Activated T-helper 17 cell treated with anti-CD3 and anti-CD28 coated beads, Interleukin-2, amount 50 U/mL, for 72 hours (primary cell): ENCODE results near the gene FBXW10. TPM values are rescaled to one million over a fixed set of nuclear protein-coding genes. Genes with fewer than 3 reads are reported as not detected.
"Not testable (repeated sequence)": the region's sequence is repeated elsewhere in the genome, so short reads cannot be mapped to it uniquely, and the experiment has no call there.

Experiments used
- ATAC-seq: fragments of 150-1000 bp; cut with Tn5 transposase; replicated peaks from 2 replicates; pipeline ENCODE4 v1.10.0; 2021; ENCODE audit warnings: mild to moderate bottlenecking, moderate library complexity
- H3K27ac Mint-ChIP-seq: one replicate; pipeline ENCODE4 v1.8.0; 2022; ENCODE audit warnings: mixed read lengths
- H3K27me3 Mint-ChIP-seq: one replicate; pipeline ENCODE4 v1.8.0; 2022; ENCODE audit warnings: mixed read lengths
- H3K36me3 Mint-ChIP-seq: one replicate; pipeline ENCODE4 v1.8.0; 2022; ENCODE audit warnings: low read depth, mild to moderate bottlenecking, mixed read lengths
- H3K4me1 Mint-ChIP-seq: one replicate; pipeline ENCODE4 v1.8.0; 2022; ENCODE audit warnings: mixed read lengths
- H3K4me3 Mint-ChIP-seq: one replicate; pipeline ENCODE4 v1.8.0; 2022; ENCODE audit warnings: mild to moderate bottlenecking, mixed read lengths
- H3K9me3 Mint-ChIP-seq: one replicate; pipeline ENCODE4 v1.8.0; 2022; ENCODE audit warnings: mixed read lengths
- total RNA-seq, 2 donors: library from RNA; stranded (reverse); gene quantifications; one replicate each; pipeline ENCODE4 v1.2.3, GENCODE V29; 2022

FBXW10 gene
- total RNA-seq, 2 donors from 2014 or later = 0.78 TPM; not detected in 1

- H3K4me1 Mint-ChIP-seq, H3K27me3 Mint-ChIP-seq, ATAC-seq, H3K9me3 Mint-ChIP-seq, H3K27ac Mint-ChIP-seq, H3K4me3 Mint-ChIP-seq, H3K36me3 Mint-ChIP-seq: not testable (repeated sequence)
Observed at GRCh38 chr17:18733350-18733749, 10.5 kb upstream of the FBXW10 start.

- not testable (repeated sequence) for H3K4me1 Mint-ChIP-seq, H3K27ac Mint-ChIP-seq, ATAC-seq, H3K27me3 Mint-ChIP-seq, H3K36me3 Mint-ChIP-seq, H3K9me3 Mint-ChIP-seq, H3K4me3 Mint-ChIP-seq
Observed at GRCh38 chr17:18739616-18740391, 4.0 kb upstream of the FBXW10 start.

- not testable (repeated sequence) for H3K4me1 Mint-ChIP-seq, H3K36me3 Mint-ChIP-seq, H3K9me3 Mint-ChIP-seq, H3K4me3 Mint-ChIP-seq, H3K27ac Mint-ChIP-seq, H3K27me3 Mint-ChIP-seq, ATAC-seq
Observed at GRCh38 chr17:18741228-18741627, 2.6 kb upstream of the FBXW10 start.

GRCh38 chr17:18744726-18745125 is 872 bp downstream of the FBXW10 start:
- not testable (repeated sequence) for H3K27me3 Mint-ChIP-seq, ATAC-seq, H3K4me3 Mint-ChIP-seq, H3K27ac Mint-ChIP-seq, H3K36me3 Mint-ChIP-seq, H3K9me3 Mint-ChIP-seq, H3K4me1 Mint-ChIP-seq

GRCh38 chr17:18746551-18746950 is 2.7 kb downstream of the FBXW10 start:
- H3K27me3 Mint-ChIP-seq, H3K27ac Mint-ChIP-seq, H3K4me3 Mint-ChIP-seq, H3K4me1 Mint-ChIP-seq, ATAC-seq, H3K9me3 Mint-ChIP-seq, H3K36me3 Mint-ChIP-seq: not testable (repeated sequence)

GRCh38 chr17:18747501-18747900 is 3.6 kb downstream of the FBXW10 start:
- not testable (repeated sequence) for H3K4me1 Mint-ChIP-seq, ATAC-seq, H3K9me3 Mint-ChIP-seq, H3K27ac Mint-ChIP-seq, H3K36me3 Mint-ChIP-seq, H3K4me3 Mint-ChIP-seq, H3K27me3 Mint-ChIP-seq

GRCh38 chr17:18750242-18750641 is 6.4 kb downstream of the FBXW10 start:
- H3K36me3 Mint-ChIP-seq, ATAC-seq, H3K4me1 Mint-ChIP-seq, H3K9me3 Mint-ChIP-seq, H3K4me3 Mint-ChIP-seq, H3K27ac Mint-ChIP-seq, H3K27me3 Mint-ChIP-seq: not testable (repeated sequence)

GRCh38 chr17:18753829-18754409 is 10.1 kb downstream of the FBXW10 start:
- H3K27ac Mint-ChIP-seq, ATAC-seq, H3K9me3 Mint-ChIP-seq: not testable (repeated sequence)

GRCh38 chr17:18755969-18756368 is 12.1 kb downstream of the FBXW10 start:
- not testable (repeated sequence) for H3K4me1 Mint-ChIP-seq, H3K4me3 Mint-ChIP-seq, H3K9me3 Mint-ChIP-seq, H3K27me3 Mint-ChIP-seq, H3K27ac Mint-ChIP-seq, H3K36me3 Mint-ChIP-seq, ATAC-seq

More at GRCh38 chr17:18753829-18754409, 10.1 kb downstream of the FBXW10 start:
- not testable (repeated sequence) for H3K36me3 Mint-ChIP-seq, H3K27me3 Mint-ChIP-seq, H3K4me1 Mint-ChIP-seq, H3K4me3 Mint-ChIP-seq

GRCh38 chr17:18757368-18758044 is 13.7 kb downstream of the FBXW10 start:
- not testable (repeated sequence) for H3K4me3 Mint-ChIP-seq, H3K9me3 Mint-ChIP-seq, H3K36me3 Mint-ChIP-seq, H3K27me3 Mint-ChIP-seq, H3K27ac Mint-ChIP-seq, ATAC-seq, H3K4me1 Mint-ChIP-seq

- not testable (repeated sequence) for H3K36me3 Mint-ChIP-seq, H3K27me3 Mint-ChIP-seq, H3K9me3 Mint-ChIP-seq, H3K4me1 Mint-ChIP-seq, H3K27ac Mint-ChIP-seq, H3K4me3 Mint-ChIP-seq, ATAC-seq
Observed at GRCh38 chr17:18758344-18758743, 14.5 kb downstream of the FBXW10 start.

GRCh38 chr17:18760221-18760620 is 16.4 kb downstream of the FBXW10 start:
- not testable (repeated sequence) for H3K27ac Mint-ChIP-seq, H3K27me3 Mint-ChIP-seq, H3K4me3 Mint-ChIP-seq, H3K36me3 Mint-ChIP-seq, H3K4me1 Mint-ChIP-seq, ATAC-seq, H3K9me3 Mint-ChIP-seq

- not testable (repeated sequence) for H3K27me3 Mint-ChIP-seq, H3K4me1 Mint-ChIP-seq, H3K36me3 Mint-ChIP-seq, H3K4me3 Mint-ChIP-seq, H3K27ac Mint-ChIP-seq, ATAC-seq, H3K9me3 Mint-ChIP-seq
Observed at GRCh38 chr17:18770572-18770971, 26.7 kb downstream of the FBXW10 start.

GRCh38 chr17:18771066-18771465 is 27.2 kb downstream of the FBXW10 start:
- not testable (repeated sequence) for H3K27ac Mint-ChIP-seq, H3K4me3 Mint-ChIP-seq, H3K27me3 Mint-ChIP-seq, H3K9me3 Mint-ChIP-seq, H3K4me1 Mint-ChIP-seq, ATAC-seq, H3K36me3 Mint-ChIP-seq

GRCh38 chr17:18772471-18772870 is 28.6 kb downstream of the FBXW10 start:
- Mint-ChIP-seq H3K4me3 (no peak overlapping the region), H3K4me1 (no peaks in the 10 kb centered on the region), H3K9me3 (no peaks in the 10 kb centered on the region), H3K36me3 (no peaks in the 10 kb centered on the region), H3K27me3 (peaks cover 4% of the 10 kb centered on the region), H3K27ac (no peak overlapping the region)
- no peak for ATAC-seq
